ENCODE results near the gene SLC39A9. TPM values are rescaled to one million over a fixed set of nuclear protein-coding genes. Genes with fewer than 3 reads are reported as not detected.

SLC39A9 gene
- total and polyA plus RNA-seq, 2 of the 13 experiments (the other 11 are each of a cell fraction or from before 2014, with no cell fraction given), result 46.6 to 69.5 TPM

GRCh38 chr14:69355154-69355597, 43.3 kb upstream of the SLC39A9 start (continued):
- no peak for TF ChIP-seq PRDM10 (CRISPR knock-in tag; IDR thresholded peaks at IDR 0.05; ENCODE audit: low read depth)
- no peak for TF ChIP-seq ZNF496 (CRISPR knock-in tag; IDR thresholded peaks at IDR 0.05; ENCODE audit: insufficient replicate concordance)
- no peak for TF ChIP-seq ZNF672 (CRISPR knock-in tag; IDR thresholded peaks at IDR 0.05)
- TF ChIP-seq ARNTL (CRISPR knock-in tag; IDR thresholded peaks at IDR 0.05), result no peak
- no peak for TF ChIP-seq ATF5 (CRISPR knock-in tag; IDR thresholded peaks at IDR 0.05; ENCODE audit: low read depth)
- no peak for TF ChIP-seq YY1 (IDR thresholded peaks at IDR 0.05; ENCODE audit: insufficient read depth, insufficient replicate concordance, low read depth, low read length)
- TF ChIP-seq ZNF572 (CRISPR knock-in tag; IDR thresholded peaks at IDR 0.05), result no peak
- no peak for TF ChIP-seq ATAD3A (CRISPR knock-in tag; IDR thresholded peaks at IDR 0.05)
- TF ChIP-seq ZSCAN20 (CRISPR knock-in tag; IDR thresholded peaks at IDR 0.05; ENCODE audit: borderline replicate concordance), result no peak
- no peak for TF ChIP-seq ZBTB2 (CRISPR knock-in tag; IDR thresholded peaks at IDR 0.05; ENCODE audit: low read depth)
- no peak for TF ChIP-seq SMC3 (IDR thresholded peaks at IDR 0.05; ENCODE audit: low read length)
- no peak for TF ChIP-seq CC2D1A (CRISPR knock-in tag; IDR thresholded peaks at IDR 0.05)

Measured in HepG2 (cell line).